Measurements from ENCODE around the gene TARS3.

The TARS3 gene

GRCh38 chr15:101731746-101732145 lies 7.5 kb upstream of the TARS3 start:
- H3K27ac ChIP-seq (ENCODE audit: low read depth, low read length), result no peak overlapping the region
- H3K9ac ChIP-seq (ENCODE audit: low read length), result no peak overlapping the region
- no peaks in the 10 kb centered on the region for H3K27me3 ChIP-seq (ENCODE audit: control insufficient read depth in 1 of 2, insufficient read depth in 2 of 2, low read length in 2 of 2)
- H3K36me3 ChIP-seq (ENCODE audit: insufficient read depth, low read length), result no peaks in the 10 kb centered on the region
- no peak overlapping the region for H3K4me3 ChIP-seq (ENCODE audit: low read depth in 1 of 2, low read length in 2 of 2)
- no peaks in the 10 kb centered on the region for H3K4me1 ChIP-seq (ENCODE audit: insufficient read depth, low read length)
- no peaks in the 10 kb centered on the region for H3K9me3 ChIP-seq (ENCODE audit: low read length)

DNA sequence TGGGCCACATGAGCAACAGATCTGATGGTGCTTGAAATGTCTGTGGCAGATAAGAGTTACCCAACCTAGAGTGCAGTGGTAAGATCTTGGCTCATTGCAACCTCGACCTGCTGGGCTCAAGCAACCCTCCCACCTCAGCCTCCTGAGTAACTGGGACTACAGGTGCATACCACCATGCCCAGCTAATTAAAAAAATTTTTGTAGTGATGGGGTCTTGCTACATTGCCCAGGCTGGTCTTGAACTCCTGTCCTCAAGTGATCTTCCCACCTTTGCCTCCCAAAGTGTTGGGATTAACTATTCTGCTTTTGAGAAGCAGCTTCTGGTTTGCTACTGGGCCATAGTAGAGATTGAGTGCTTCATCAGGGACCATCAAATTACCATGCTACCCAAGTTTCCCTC lies 2.9 kb upstream of the TARS3 start:
- peaks cover 9% of the 10 kb centered on the region for H3K4me1 ChIP-seq (ENCODE audit: insufficient read depth, low read length)
- no peak overlapping the region for H3K27ac ChIP-seq (ENCODE audit: low read depth, low read length)
- H3K36me3 ChIP-seq (ENCODE audit: insufficient read depth, low read length), result no peaks in the 10 kb centered on the region
- H3K27me3 ChIP-seq (ENCODE audit: control insufficient read depth in 1 of 2, insufficient read depth in 2 of 2, low read length in 2 of 2), result no peaks in the 10 kb centered on the region
- no peak overlapping the region for H3K9ac ChIP-seq (ENCODE audit: low read length)
- no peaks in the 10 kb centered on the region for H3K9me3 ChIP-seq (ENCODE audit: low read length)
- H3K4me3 ChIP-seq (ENCODE audit: low read depth in 1 of 2, low read length in 2 of 2), result no peak overlapping the region

DNA sequence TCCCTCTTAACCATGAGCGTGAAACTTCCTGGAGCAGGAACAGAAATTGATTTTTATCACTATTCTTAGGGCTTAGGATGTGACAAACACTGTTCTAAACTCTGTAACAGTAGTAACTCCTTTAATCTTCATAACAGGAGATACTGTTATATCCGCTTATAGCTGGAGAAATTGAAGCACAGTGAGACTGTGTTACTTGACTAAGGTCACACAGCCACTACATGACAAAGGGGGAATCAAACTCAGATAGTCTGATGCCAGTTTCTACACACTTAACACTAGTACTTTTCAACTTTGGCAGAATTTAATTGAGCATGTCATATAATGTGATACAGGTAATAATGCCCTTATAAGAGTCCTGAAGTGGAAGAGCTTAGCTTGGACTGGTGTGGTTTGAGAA lies 800 bp upstream of the TARS3 start:
- no peaks in the 10 kb centered on the region for H3K27me3 ChIP-seq (ENCODE audit: control insufficient read depth in 1 of 2, insufficient read depth in 2 of 2, low read length in 2 of 2)
- peak overlapping the region; percentile 4 for H3K27ac ChIP-seq (ENCODE audit: low read depth, low read length)
- peaks cover 9% of the 10 kb centered on the region for H3K4me1 ChIP-seq (ENCODE audit: insufficient read depth, low read length)
- no peak overlapping the region for H3K9ac ChIP-seq (ENCODE audit: low read length)
- no peaks in the 10 kb centered on the region for H3K9me3 ChIP-seq (ENCODE audit: low read length)
- peaks cover under 1% of the 10 kb centered on the region for H3K36me3 ChIP-seq (ENCODE audit: insufficient read depth, low read length)
- H3K4me3 ChIP-seq (ENCODE audit: low read depth in 1 of 2, low read length in 2 of 2), result no peak overlapping the region

DNA sequence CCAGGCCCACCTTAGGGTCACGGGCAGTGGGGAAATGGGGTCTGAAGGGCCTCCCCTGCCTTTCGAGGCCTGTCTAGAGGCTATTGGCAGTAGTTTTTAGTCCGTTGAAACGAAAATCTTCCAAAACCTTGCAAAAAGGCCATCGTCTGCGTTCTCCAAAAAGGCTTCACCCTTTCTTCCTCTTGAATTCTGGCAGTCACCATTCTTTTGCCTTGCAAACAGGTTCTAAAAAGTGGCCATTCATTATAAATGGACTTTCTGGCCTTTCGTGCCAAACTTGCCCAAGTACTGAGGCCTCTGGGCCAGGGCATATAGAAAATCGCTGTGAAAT lies 367 bp upstream of the TARS3 start:
- no peak overlapping the region for H3K9ac ChIP-seq (ENCODE audit: low read length)

GRCh38 chr15:101723171-101723873 lies 951 bp downstream of the TARS3 start:
- Histone ChIP-seq H3K9me3 (ENCODE audit: low read length) (no peaks in the 10 kb centered on the region), H3K27ac (ENCODE audit: low read depth, low read length) (peak overlapping the region; percentile 82), H3K9ac (ENCODE audit: low read length) (no peak overlapping the region), H3K4me3 (ENCODE audit: low read depth in 1 of 2, low read length in 2 of 2) (peak overlapping the region; percentile 68 to 85), H3K27me3 (ENCODE audit: control insufficient read depth in 1 of 2, insufficient read depth in 2 of 2, low read length in 2 of 2) (no peaks in the 10 kb centered on the region), H3K4me1 (ENCODE audit: insufficient read depth, low read length) (peaks cover 9% of the 10 kb centered on the region), H3K36me3 (ENCODE audit: insufficient read depth, low read length) (peaks cover 18% of the 10 kb centered on the region)

More for the DNA sequence above, 367 bp upstream of the TARS3 start:
- H3K27me3 ChIP-seq (ENCODE audit: control insufficient read depth in 1 of 2, insufficient read depth in 2 of 2, low read length in 2 of 2), result no peaks in the 10 kb centered on the region
- H3K4me1 ChIP-seq (ENCODE audit: insufficient read depth, low read length), result peaks cover 9% of the 10 kb centered on the region
- H3K9me3 ChIP-seq (ENCODE audit: low read length), result no peaks in the 10 kb centered on the region
- H3K36me3 ChIP-seq (ENCODE audit: insufficient read depth, low read length), result peaks cover 5% of the 10 kb centered on the region
- peak overlapping the region in 1 of 2 donors; percentile 51 for H3K4me3 ChIP-seq (ENCODE audit: low read depth in 1 of 2, low read length in 2 of 2)
- H3K27ac ChIP-seq (ENCODE audit: low read depth, low read length), result peak overlapping the region; percentile 4

GRCh38 chr15:101718896-101719295 lies 5.4 kb downstream of the TARS3 start:
- no peak overlapping the region for H3K4me3 ChIP-seq (ENCODE audit: low read depth in 1 of 2, low read length in 2 of 2)
- H3K9me3 ChIP-seq (ENCODE audit: low read length), result no peaks in the 10 kb centered on the region
- H3K27ac ChIP-seq (ENCODE audit: low read depth, low read length), result no peak overlapping the region
- no peak overlapping the region for H3K9ac ChIP-seq (ENCODE audit: low read length)
- H3K4me1 ChIP-seq (ENCODE audit: insufficient read depth, low read length), result peaks cover 5% of the 10 kb centered on the region
- peaks cover 28% of the 10 kb centered on the region for H3K36me3 ChIP-seq (ENCODE audit: insufficient read depth, low read length)
- H3K27me3 ChIP-seq (ENCODE audit: control insufficient read depth in 1 of 2, insufficient read depth in 2 of 2, low read length in 2 of 2), result no peaks in the 10 kb centered on the region

DNA sequence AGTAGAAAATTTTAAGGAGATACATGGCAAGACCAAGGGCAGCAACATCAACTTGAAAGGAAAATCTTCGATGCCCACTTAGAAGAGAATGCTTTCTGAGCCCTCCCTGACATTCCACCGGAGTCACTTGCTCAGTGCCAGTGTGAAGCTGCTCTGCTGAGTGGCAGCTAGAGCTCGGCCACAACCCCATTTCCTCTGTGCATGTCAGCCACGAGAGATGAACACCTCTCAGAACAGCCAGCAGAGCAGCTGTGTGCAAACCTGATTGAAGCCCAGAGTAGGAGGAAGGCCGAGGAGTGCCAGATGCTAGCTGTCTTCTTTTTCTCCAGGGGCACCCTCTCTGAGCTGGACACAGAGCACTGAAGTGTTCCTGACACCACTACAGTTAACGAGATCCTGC lies 12.2 kb downstream of the TARS3 start:
- H3K9ac ChIP-seq (ENCODE audit: low read length), result no peak overlapping the region
- H3K4me1 ChIP-seq (ENCODE audit: insufficient read depth, low read length), result no peaks in the 10 kb centered on the region
- H3K27me3 ChIP-seq (ENCODE audit: control insufficient read depth in 1 of 2, insufficient read depth in 2 of 2, low read length in 2 of 2), result no peaks in the 10 kb centered on the region
- H3K4me3 ChIP-seq (ENCODE audit: low read depth in 1 of 2, low read length in 2 of 2), result no peak overlapping the region
- H3K27ac ChIP-seq (ENCODE audit: low read depth, low read length), result no peak overlapping the region
- H3K9me3 ChIP-seq (ENCODE audit: low read length), result no peaks in the 10 kb centered on the region
- peaks cover 49% of the 10 kb centered on the region for H3K36me3 ChIP-seq (ENCODE audit: insufficient read depth, low read length)

GRCh38 chr15:101710806-101711205 lies 13.5 kb downstream of the TARS3 start:
- H3K9me3 ChIP-seq (ENCODE audit: low read length), result no peaks in the 10 kb centered on the region
- no peaks in the 10 kb centered on the region for H3K4me1 ChIP-seq (ENCODE audit: insufficient read depth, low read length)
- no peak overlapping the region for H3K9ac ChIP-seq (ENCODE audit: low read length)
- H3K27ac ChIP-seq (ENCODE audit: low read depth, low read length), result no peak overlapping the region
- no peak overlapping the region for H3K4me3 ChIP-seq (ENCODE audit: low read depth in 1 of 2, low read length in 2 of 2)
- H3K27me3 ChIP-seq (ENCODE audit: control insufficient read depth in 1 of 2, insufficient read depth in 2 of 2, low read length in 2 of 2), result no peaks in the 10 kb centered on the region
- H3K36me3 ChIP-seq (ENCODE audit: insufficient read depth, low read length), result peaks cover 49% of the 10 kb centered on the region

DNA sequence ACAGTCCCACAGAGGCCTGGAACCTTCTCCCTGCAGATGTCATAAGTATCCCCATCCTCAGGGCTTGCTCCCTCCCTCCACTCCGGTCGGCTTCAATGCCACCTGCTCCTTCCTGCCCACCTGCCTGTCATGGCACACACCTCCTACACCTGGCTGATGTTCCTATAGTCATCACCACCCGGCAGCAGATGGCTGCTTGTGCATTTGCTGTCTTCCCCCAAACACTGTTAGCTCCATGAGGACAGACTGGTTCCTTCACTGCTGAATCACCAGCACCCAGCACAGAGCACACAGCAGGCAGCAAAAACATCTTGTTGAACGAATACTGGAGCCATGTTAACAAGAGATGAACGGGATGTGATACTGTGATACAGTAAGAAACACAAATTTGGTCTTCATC lies 14.8 kb downstream of the TARS3 start:
- Histone ChIP-seq H3K27me3 (ENCODE audit: control insufficient read depth in 1 of 2, insufficient read depth in 2 of 2, low read length in 2 of 2) (no peaks in the 10 kb centered on the region), H3K9ac (ENCODE audit: low read length) (no peak overlapping the region), H3K27ac (ENCODE audit: low read depth, low read length) (no peak overlapping the region), H3K4me3 (ENCODE audit: low read depth in 1 of 2, low read length in 2 of 2) (no peak overlapping the region), H3K4me1 (ENCODE audit: insufficient read depth, low read length) (no peaks in the 10 kb centered on the region), H3K36me3 (ENCODE audit: insufficient read depth, low read length) (peaks cover 58% of the 10 kb centered on the region), H3K9me3 (ENCODE audit: low read length) (no peaks in the 10 kb centered on the region)

DNA sequence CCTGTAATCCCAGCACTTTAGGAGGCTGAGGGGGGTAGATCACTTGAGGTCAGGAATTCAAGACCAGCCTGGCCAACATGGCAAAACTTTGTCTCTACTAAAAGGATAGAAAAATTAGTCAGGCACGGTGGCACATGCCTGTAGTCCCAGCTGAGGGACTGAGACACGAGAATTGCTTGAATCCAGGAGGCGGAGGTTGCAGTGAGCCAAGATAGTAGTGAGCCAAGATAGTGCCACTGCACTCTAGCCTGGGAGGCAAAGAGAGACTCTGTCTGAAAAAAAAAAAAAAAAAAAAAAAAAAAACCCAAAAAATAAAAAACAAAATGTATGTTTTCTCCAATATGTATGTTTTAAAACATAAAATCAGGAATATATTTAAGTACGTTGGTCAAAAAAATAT lies 16.3 kb downstream of the TARS3 start:
- Histone ChIP-seq H3K27me3 (ENCODE audit: control insufficient read depth in 1 of 2, insufficient read depth in 2 of 2, low read length in 2 of 2) (no peaks in the 10 kb centered on the region), H3K9ac (ENCODE audit: low read length) (no peak overlapping the region), H3K4me3 (ENCODE audit: low read depth in 1 of 2, low read length in 2 of 2) (no peak overlapping the region), H3K27ac (ENCODE audit: low read depth, low read length) (no peak overlapping the region), H3K4me1 (ENCODE audit: insufficient read depth, low read length) (no peaks in the 10 kb centered on the region), H3K36me3 (ENCODE audit: insufficient read depth, low read length) (peaks cover 57% of the 10 kb centered on the region), H3K9me3 (ENCODE audit: low read length) (no peaks in the 10 kb centered on the region)

- no peaks in the 10 kb centered on the region for H3K4me1 ChIP-seq (ENCODE audit: insufficient read depth, low read length)
- no peak overlapping the region for H3K4me3 ChIP-seq (ENCODE audit: low read depth in 1 of 2, low read length in 2 of 2)
- no peaks in the 10 kb centered on the region for H3K9me3 ChIP-seq (ENCODE audit: low read length)
- H3K9ac ChIP-seq (ENCODE audit: low read length), result no peak overlapping the region
- no peaks in the 10 kb centered on the region for H3K27me3 ChIP-seq (ENCODE audit: control insufficient read depth in 1 of 2, insufficient read depth in 2 of 2, low read length in 2 of 2)
- no peak overlapping the region for H3K27ac ChIP-seq (ENCODE audit: low read depth, low read length)
- peaks cover 64% of the 10 kb centered on the region for H3K36me3 ChIP-seq (ENCODE audit: insufficient read depth, low read length)
These were observed 22.2 kb downstream of the TARS3 start for GRCh38 chr15:101702077-101702476.

DNA sequence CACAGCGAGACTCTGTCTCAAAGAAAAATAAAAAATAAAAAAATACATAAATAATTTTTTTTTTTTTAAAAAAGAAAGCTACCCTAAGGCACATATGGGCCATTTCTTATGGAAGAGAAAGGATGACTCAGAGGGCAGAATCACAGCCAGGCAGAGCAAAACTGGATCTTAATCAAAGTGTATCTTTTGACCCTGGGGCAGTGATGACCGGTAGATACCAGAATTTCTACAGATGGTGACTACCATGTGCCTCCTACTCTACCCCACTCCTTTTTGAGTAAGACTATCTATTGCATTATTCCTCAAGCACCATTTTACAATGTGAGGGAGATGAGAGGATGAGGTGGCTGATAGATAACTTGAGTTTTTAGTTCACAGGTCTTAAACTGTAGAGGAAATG lies 26.0 kb downstream of the TARS3 start:
- no peaks in the 10 kb centered on the region for H3K27me3 ChIP-seq (ENCODE audit: control insufficient read depth in 1 of 2, insufficient read depth in 2 of 2, low read length in 2 of 2)
- H3K9me3 ChIP-seq (ENCODE audit: low read length), result no peaks in the 10 kb centered on the region
- H3K36me3 ChIP-seq (ENCODE audit: insufficient read depth, low read length), result peaks cover 81% of the 10 kb centered on the region
- no peak overlapping the region for H3K9ac ChIP-seq (ENCODE audit: low read length)
- no peak overlapping the region for H3K27ac ChIP-seq (ENCODE audit: low read depth, low read length)
- H3K4me3 ChIP-seq (ENCODE audit: low read depth in 1 of 2, low read length in 2 of 2), result no peak overlapping the region
- no peaks in the 10 kb centered on the region for H3K4me1 ChIP-seq (ENCODE audit: insufficient read depth, low read length)

All from muscle layer of colon (tissue), 2 donors.